HL-60/S4 treated with retinoic acid at 250 ng/mL for 4 days and 3 days (cell line): ENCODE data around the gene CDH13.

Experiments
- in situ Hi-C: fragments of 300-500 bp; cut with MboI; formaldehyde crosslinking; loops from 2 replicates; pipeline ENCODE4 v1.7.0; 2022; ENCODE audit warnings: low sequenced_read_pairs

Gene CDH13

GRCh38 chr16:83021746-83022145 is 395.0 kb downstream of the CDH13 start:
- in situ Hi-C loops: no loop called here

- in situ Hi-C loops: no loop called here
These were observed 396.2 kb downstream of the CDH13 start for GRCh38 chr16:83023011-83023410.

GRCh38 chr16:83023640-83024039 is 396.9 kb downstream of the CDH13 start:
- in situ Hi-C loops: no loop called here

GRCh38 chr16:83027973-83028372 is 401.2 kb downstream of the CDH13 start:
- in situ Hi-C loops: no loop called here

- in situ Hi-C loops: no loop called here
These were observed 402.7 kb downstream of the CDH13 start for GRCh38 chr16:83029467-83029866.

- in situ Hi-C loops: no loop called here
These were observed 404.8 kb downstream of the CDH13 start for GRCh38 chr16:83031524-83031923.

- in situ Hi-C loops: no loop called here
These were observed 410.3 kb downstream of the CDH13 start for GRCh38 chr16:83037102-83037501.

GRCh38 chr16:83037884-83038283 is 411.1 kb downstream of the CDH13 start:
- in situ Hi-C loops: no loop called here

GRCh38 chr16:83040174-83040573 is 413.4 kb downstream of the CDH13 start:
- in situ Hi-C loops: no loop called here

GRCh38 chr16:83044589-83044988 is 417.8 kb downstream of the CDH13 start:
- in situ Hi-C loops: no loop called here

GRCh38 chr16:83045790-83046189 is 419.0 kb downstream of the CDH13 start:
- in situ Hi-C loops: no loop called here

GRCh38 chr16:83046664-83047063 is 419.9 kb downstream of the CDH13 start:
- in situ Hi-C loops: no loop called here

- in situ Hi-C loops: no loop called here
These were observed 424.7 kb downstream of the CDH13 start for GRCh38 chr16:83051451-83051850.

GRCh38 chr16:83054283-83054682 is 427.5 kb downstream of the CDH13 start:
- in situ Hi-C loops: no loop called here

GRCh38 chr16:83058376-83058775 is 431.6 kb downstream of the CDH13 start:
- in situ Hi-C loops: no loop called here

- in situ Hi-C loops: no loop called here
These were observed 432.5 kb downstream of the CDH13 start for GRCh38 chr16:83059237-83059636.

GRCh38 chr16:83066011-83066410 is 439.2 kb downstream of the CDH13 start:
- in situ Hi-C loops: no loop called here

- in situ Hi-C loops: no loop called here
These were observed 440.1 kb downstream of the CDH13 start for GRCh38 chr16:83066881-83067280.

GRCh38 chr16:83068686-83069085 is 441.9 kb downstream of the CDH13 start:
- in situ Hi-C loops: no loop called here

- in situ Hi-C loops: no loop called here
These were observed 443.8 kb downstream of the CDH13 start for GRCh38 chr16:83070416-83071209.

GRCh38 chr16:83075956-83076355 is 449.2 kb downstream of the CDH13 start:
- in situ Hi-C loops: no loop called here

- in situ Hi-C loops: no loop called here
These were observed 456.6 kb downstream of the CDH13 start for GRCh38 chr16:83083361-83083760.

GRCh38 chr16:83085660-83086059 is 458.9 kb downstream of the CDH13 start:
- in situ Hi-C loops: no loop called here
